LNCAP (cell line): Measurements from ENCODE around the gene RPRD1A.

ENCODE experiments used
- CTCF ChIP-seq: fragments of 450-650 bp; IDR thresholded peaks from 2 replicates; pipeline ENCODE4 v1.5.1; 2017; ENCODE audit warnings: mild to moderate bottlenecking

Gene RPRD1A

DNA sequence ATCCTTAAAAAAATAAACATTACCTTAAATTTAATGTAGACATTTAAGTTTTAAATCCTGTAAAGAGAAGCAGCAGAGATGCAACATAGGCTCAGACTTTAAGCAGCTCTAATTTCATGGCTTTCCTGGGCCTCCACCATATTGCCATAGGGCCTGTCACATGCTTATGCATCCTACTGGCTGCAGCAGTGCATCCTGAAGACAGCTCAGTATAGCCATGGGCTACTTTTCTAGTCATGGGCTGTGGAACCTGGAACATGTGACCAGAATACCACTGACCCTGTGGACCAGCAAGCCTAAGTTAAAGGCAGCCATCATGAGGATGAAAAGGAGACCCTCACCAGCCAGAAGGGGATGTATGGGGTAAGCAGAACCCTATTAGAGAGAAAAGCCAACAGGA, 84.2 kb downstream of the RPRD1A start:
- no peak for TF ChIP-seq CTCF

GRCh38 chr18:35982409-35983114, 84.8 kb downstream of the RPRD1A start:
- TF ChIP-seq CTCF: no peak

DNA sequence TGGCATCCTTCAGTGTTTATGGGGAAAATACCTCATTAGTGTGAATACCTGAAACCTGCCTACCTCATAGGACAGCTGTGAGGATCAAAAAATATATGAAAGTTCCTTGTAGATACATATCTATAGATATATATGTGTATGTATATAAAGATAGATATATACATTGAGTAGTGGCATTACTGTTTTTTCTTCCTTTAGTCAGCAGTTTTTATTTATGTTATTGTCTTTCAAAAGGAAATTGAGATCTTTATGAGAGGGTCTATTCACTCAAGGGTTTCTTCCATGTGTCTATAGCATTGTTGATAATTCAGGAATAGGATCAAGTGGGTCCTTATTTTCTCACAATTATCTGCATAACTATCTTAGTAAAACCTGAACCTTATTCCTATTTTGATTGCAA, 88.2 kb downstream of the RPRD1A start:
- TF ChIP-seq CTCF: no peak

DNA sequence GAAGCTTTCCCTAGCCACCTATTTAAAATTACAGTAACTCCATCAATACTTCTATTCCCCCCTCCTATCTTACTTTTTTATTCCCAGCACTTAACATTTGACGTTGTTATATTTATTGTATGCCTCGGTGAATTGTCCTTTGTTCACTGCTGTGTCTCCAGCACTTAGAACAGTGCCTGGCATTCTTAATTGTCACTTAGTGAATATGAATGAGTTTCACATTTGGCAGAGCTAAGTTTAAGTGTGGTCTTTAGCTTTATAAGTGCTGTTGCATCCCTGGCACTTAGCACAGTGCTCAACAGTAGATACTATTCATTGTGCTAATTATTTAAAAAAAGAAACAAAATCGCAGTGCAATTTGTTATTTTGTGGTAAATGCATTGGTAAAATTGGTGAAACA, 93.2 kb downstream of the RPRD1A start:
- no peak for TF ChIP-seq CTCF

DNA sequence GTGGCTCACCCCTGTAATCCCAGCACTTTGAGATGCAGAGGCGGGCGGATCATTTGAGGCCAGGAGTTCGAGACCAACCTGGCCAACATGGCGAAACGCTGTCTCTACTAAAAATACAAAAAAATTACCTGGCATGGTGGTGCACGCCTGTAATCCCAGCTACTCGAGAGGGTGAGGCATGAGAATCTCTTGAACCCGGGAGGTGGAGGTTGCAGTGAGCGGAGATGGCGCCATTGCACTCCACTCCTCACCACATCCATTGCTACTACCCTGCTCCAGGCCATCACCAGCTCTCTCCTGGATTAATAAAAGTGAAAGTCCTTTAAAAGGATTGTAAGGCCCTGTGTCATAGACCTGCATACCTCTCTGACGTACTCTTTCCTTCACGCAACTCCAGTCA, 93.7 kb downstream of the RPRD1A start:
- no peak for TF ChIP-seq CTCF

DNA sequence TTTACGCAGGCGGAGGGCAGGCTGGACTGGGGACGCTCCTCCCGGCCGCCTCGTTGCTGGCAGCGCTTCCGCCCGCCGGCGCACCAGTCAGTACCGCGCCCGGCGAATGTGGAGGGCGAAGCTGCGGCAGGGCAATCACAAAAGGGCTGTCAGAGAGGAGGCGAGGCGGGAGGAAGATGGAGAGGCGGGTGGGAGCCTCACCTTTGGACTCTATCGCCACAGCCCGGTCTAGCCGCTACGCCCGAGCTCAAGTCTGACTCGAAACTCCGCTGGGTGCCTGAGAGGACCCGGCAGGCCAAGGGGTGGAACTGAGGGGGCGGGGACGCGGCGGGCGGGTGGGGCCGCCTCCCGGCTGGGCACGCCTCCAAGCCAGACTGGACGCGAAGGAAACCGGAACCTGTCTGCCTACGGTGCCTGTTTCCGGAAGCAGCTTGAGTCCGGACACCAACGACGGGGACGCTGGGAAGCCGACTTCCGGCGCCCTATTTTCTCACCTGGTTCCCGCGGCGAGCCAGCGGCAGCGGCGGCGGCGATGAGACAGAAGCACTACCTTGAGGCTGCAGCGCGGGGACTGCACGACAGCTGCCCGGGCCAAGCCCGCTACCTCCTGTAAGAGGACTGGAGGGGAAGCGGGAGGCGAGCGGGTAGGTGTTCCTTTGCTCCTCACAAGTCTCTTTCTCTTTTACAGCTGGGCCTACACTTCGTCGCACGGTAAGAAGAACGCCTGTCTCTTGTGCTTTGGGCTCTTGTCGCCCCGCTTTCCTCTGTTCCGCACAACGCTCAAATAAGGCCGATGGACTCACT, 95.0 kb downstream of the RPRD1A start, which contains the start of gene RMP24:
Gene RMP24 (plus strand): TSS at position 483 of the 804 bp plus-strand sequence.
- no peak for TF ChIP-seq CTCF

DNA sequence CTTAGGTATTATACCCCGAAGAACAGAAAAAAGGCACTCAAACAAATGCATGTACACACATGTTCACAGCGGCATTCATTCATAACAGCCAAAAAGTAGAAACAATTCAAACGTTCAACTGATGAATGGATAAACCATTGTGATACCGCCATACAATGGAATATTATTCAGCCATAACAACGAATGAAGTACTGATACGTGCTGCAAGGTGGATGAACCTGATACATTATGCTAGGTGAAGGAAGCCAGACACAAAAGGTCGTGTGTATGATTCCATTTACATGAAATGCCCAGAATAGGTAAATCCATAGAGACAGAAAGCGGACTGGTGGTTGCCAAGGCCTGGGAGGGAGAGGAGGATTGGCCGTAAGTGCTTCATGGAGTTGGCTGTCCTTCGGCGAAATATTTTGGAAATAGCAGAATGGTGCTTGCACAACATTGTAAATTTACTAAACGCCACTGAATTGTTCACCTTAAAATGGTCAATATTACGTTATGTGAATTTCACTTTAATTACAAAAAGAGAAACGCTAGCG, 95.6 kb downstream of the RPRD1A start:
- TF ChIP-seq CTCF: no peak
